Endothelial cell of umbilical vein (primary cell): ENCODE results near the gene PLAC1. TPM values are rescaled to one million over a fixed set of nuclear protein-coding genes. Genes with fewer than 3 reads are reported as not detected.

ENCODE experiments used
- BruUV-seq: library from RNA; stranded (reverse); fragments of 400-500 nt; replicated peaks from 2 replicates; lab custom pipeline; 2021; lab: Mats Ljungman, UMichigan
- CTCF ChIA-PET: fragments of 300-600, 350-600 bp; sonication (Branson Sonifier 250); formaldehyde crosslinking; loops from one replicate; lab custom pipeline; 2021; ENCODE audit warnings: antibody characterized with exemption, inconsistent platforms; lab: Charles Lee
- POLR2A ChIA-PET: fragments of 300-600, 350-600 bp; sonication (Branson Sonifier 250); formaldehyde crosslinking; loops from one replicate; lab custom pipeline; 2021; ENCODE audit warnings: antibody characterized with exemption, inconsistent platforms; lab: Charles Lee
- DNase-seq: peaks from one replicate; pipeline ENCODE4 v3.0.0-alpha.2; 2011; ENCODE audit warnings: low read depth, low spot score
- FAIRE-seq: peaks from 2 replicates; lab custom pipeline; 2011; peaks lifted over from hg19 to GRCh38; lab: Jason Lieb, UNC
- H2AFZ ChIP-seq: 2 replicates; pipeline ENCODE4 v1.6.0; 2012; ENCODE audit warnings: low read depth, low read length, control low read depth, inconsistent platforms
- H3K27ac ChIP-seq: 2 replicates; pipeline ENCODE4 v1.5.1; 2011; ENCODE audit warnings: low read depth, mild to moderate bottlenecking, control low read depth, low read length, moderate library complexity; ENCODE audit not compliant: insufficient read depth
- H3K27me3 ChIP-seq, 2 experiments: 2 replicates each; pipeline versions ENCODE4 v1.6.0 to v1.6.1; 2011; ENCODE audit warnings: low read length in 2 of 2, mixed read lengths in 1 of 2; ENCODE audit not compliant: control insufficient read depth in 2 of 2, insufficient read depth in 2 of 2
- H3K36me3 ChIP-seq, 2 experiments: 2 replicates in 1 of 2; 3 replicates in 1 of 2; pipeline ENCODE4 v1.5.1; 2011; ENCODE audit warnings: low read length in 2 of 2, mild to moderate bottlenecking in 1 of 2, moderate library complexity in 1 of 2; ENCODE audit not compliant: control insufficient read depth in 2 of 2, insufficient read depth in 2 of 2; ENCODE audit errors: extremely low read depth in 1 of 2
- H3K4me1 ChIP-seq: 3 replicates; pipeline ENCODE4 v1.5.1; 2011; ENCODE audit warnings: mild to moderate bottlenecking, low read length; ENCODE audit not compliant: control insufficient read depth, insufficient read depth; ENCODE audit errors: extremely low read depth
- H3K4me2 ChIP-seq: 2 replicates; pipeline ENCODE4 v1.6.1; 2011; ENCODE audit warnings: low read length, control low read depth, mixed read lengths; ENCODE audit not compliant: insufficient read depth
- H3K4me3 ChIP-seq, 3 experiments: fragments of 200-600 bp in 1 of 3; sonication (generic), shearing (Covaris generic) in 1 of 3; replicated peaks in 1 of 3; 2 replicates each; pipeline ENCODE4 v1.5.1; 2011 to 2016; ENCODE audit warnings: control low read depth in 3 of 3, low read length in 3 of 3, mild to moderate bottlenecking in 2 of 3, inconsistent platforms in 1 of 3, low read depth in 1 of 3, moderate library complexity in 1 of 3; ENCODE audit not compliant: insufficient read depth in 1 of 3
- H3K79me2 ChIP-seq: 2 replicates; pipeline ENCODE4 v1.6.0; 2012; ENCODE audit warnings: low read length, inconsistent platforms; ENCODE audit not compliant: control insufficient read depth, insufficient read depth
- H3K9ac ChIP-seq: replicated peaks from 2 replicates; pipeline ENCODE3; 2011; ENCODE audit warnings: low read length, control low read depth; ENCODE audit not compliant: insufficient read depth; ENCODE audit errors: extremely low read depth
- H3K9me1 ChIP-seq: replicated peaks from 3 replicates; pipeline ENCODE4 v1.6.0; 2011; ENCODE audit warnings: mild to moderate bottlenecking, low read length; ENCODE audit not compliant: control insufficient read depth, insufficient read depth; ENCODE audit errors: extremely low read depth
- H3K9me3 ChIP-seq: replicated peaks from 2 replicates; pipeline ENCODE4 v1.5.1; 2012; ENCODE audit warnings: low read length, inconsistent platforms; ENCODE audit not compliant: control insufficient read depth, insufficient read depth
- H4K20me1 ChIP-seq: replicated peaks from 2 replicates; pipeline ENCODE3; 2011; ENCODE audit warnings: mild to moderate bottlenecking, low read length; ENCODE audit not compliant: control insufficient read depth, insufficient read depth; ENCODE audit errors: extremely low read depth
- CTCF ChIP-seq, 2 donors: IDR thresholded peaks; 1 replicate in 1 of 2; 2 replicates in 1 of 2; pipeline ENCODE4 v1.5.1; 2011; ENCODE audit warnings: low read length in 2 of 2, mild to moderate bottlenecking in 2 of 2, moderate library complexity in 2 of 2, control low read depth in 1 of 2, inconsistent platforms in 1 of 2, low read depth in 1 of 2; ENCODE audit not compliant: insufficient read depth in 1 of 2; ENCODE audit errors: extremely low read depth in 1 of 2
- EZH2 ChIP-seq: IDR thresholded peaks from 2 replicates; pipeline ENCODE4 v1.6.1; 2012; ENCODE audit warnings: borderline replicate concordance, low read depth, mild to moderate bottlenecking, moderate library complexity, low read length, inconsistent platforms; ENCODE audit not compliant: severe bottlenecking
- FOS ChIP-seq: IDR thresholded peaks from 2 replicates; pipeline ENCODE4 v1.6.1; 2011; ENCODE audit warnings: mild to moderate bottlenecking, low read length, moderate library complexity, borderline replicate concordance; ENCODE audit not compliant: insufficient read depth
- GATA2 ChIP-seq: IDR thresholded peaks from 2 replicates; pipeline ENCODE4 v1.7.0; 2011; ENCODE audit warnings: low read depth, mild to moderate bottlenecking, moderate library complexity, mixed read lengths, low read length; ENCODE audit not compliant: insufficient read length, insufficient read depth
- JUN ChIP-seq: IDR thresholded peaks from 2 replicates; pipeline ENCODE4 v1.6.1; 2011; ENCODE audit warnings: borderline replicate concordance, low read depth; ENCODE audit not compliant: insufficient read length, insufficient read depth
- MYC ChIP-seq: IDR thresholded peaks from one replicate; pipeline ENCODE4 v1.6.1; 2011; ENCODE audit warnings: mild to moderate bottlenecking, low read depth, low read length
- POLR2A ChIP-seq: IDR thresholded peaks from 2 replicates; pipeline ENCODE4 v1.6.1; 2012; ENCODE audit warnings: low read depth, mild to moderate bottlenecking, control low read depth, low read length
- POLR2AphosphoS5 ChIP-seq: IDR thresholded peaks from 2 replicates; pipeline ENCODE4 v1.6.1; 2012; ENCODE audit warnings: low read depth, mild to moderate bottlenecking, control low read depth, low read length, moderate library complexity; ENCODE audit not compliant: insufficient read depth
- dilution Hi-C: fragments of 300-500 bp; cut with MboI; formaldehyde crosslinking; loops from one replicate; pipeline ENCODE4 v1.15.0; 2019; ENCODE audit warnings: low sequenced_read_pairs; ENCODE audit not compliant: extremely low pct_ligation_motif_present
- intact Hi-C: fragments of 100-400 bp; cut with micrococcal nuclease; formaldehyde crosslinking; loops from one replicate; pipeline ENCODE4 v1.10.0; 2022
- polyA plus RNA-seq, 4 experiments: library from polyadenylated mRNA; depleted of rRNA in 3 of 4; stranded (reverse) in 3 of 4; unstranded in 1 of 4; fragments of >200 nt; gene quantifications; 2 replicates each; pipeline versions ENCODE4 v1.2.1 to v1.2.3, GENCODE V29; 2011 to 2012; ENCODE audit warnings: missing spikeins in 1 of 4
- total RNA-seq: library from RNA; stranded (reverse); gene quantifications from 2 replicates; pipeline ENCODE4 v1.2.3, GENCODE V29; 2021
- TF ChIP-seq, protein P1 (sequence below): IDR thresholded peaks from 2 replicates; pipeline ENCODE4 v1.6.1; 2011; ENCODE audit not compliant: insufficient read depth, insufficient read length

PLAC1 gene
- total and polyA plus RNA-seq, 2 donors (not counting 3 experiments of a cell fraction or from before 2014, with no cell fraction given), result 0.58 to 2.4 TPM

DNA sequence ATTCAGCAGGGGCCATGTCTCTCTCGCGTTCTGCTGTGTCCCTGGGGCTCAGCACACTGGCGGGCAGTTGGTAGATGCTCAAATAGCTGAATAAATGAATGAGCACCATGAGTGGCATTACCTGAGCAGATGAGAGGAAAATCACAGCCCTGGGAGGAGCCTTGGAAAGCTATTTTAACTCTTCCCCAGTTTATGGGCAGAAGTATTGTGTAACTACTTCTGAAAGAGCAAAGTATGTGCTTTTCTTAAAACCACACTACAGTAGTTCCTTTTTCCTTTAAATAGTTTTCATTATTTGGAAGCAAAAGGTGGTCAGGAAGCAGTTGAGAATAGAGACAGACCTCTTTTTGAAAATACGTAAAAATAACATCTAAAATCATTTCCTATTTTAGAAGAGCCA is 3.0 kb upstream of the PLAC1 start:
- Histone ChIP-seq H3K9me3 (no peaks in the 10 kb centered on the region), H3K4me2 (no peak overlapping the region), H3K9ac (no peak overlapping the region), H3K36me3 (no peaks in the 10 kb centered on the region), H3K9me1 (no peaks in the 10 kb centered on the region), H2AFZ (no peak overlapping the region), H3K27me3 (no peaks in the 10 kb centered on the region), H3K4me3 (no peak overlapping the region), H3K27ac (no peak overlapping the region), H4K20me1 (no peaks in the 10 kb centered on the region), H3K4me1 (peaks cover 3% of the 10 kb centered on the region), H3K79me2 (no peaks in the 10 kb centered on the region)
- POLR2A ChIA-PET, result no interaction called here
- FAIRE-seq (no peak), DNase-seq (no peak)
- CTCF ChIA-PET, result interaction anchor here (0.9 to 1.4 kb wide), 2 partner anchors 12 to 140 kb away, joined by 3 read pairs; no protein-coding TSS in a partner anchor
- TF ChIP-seq EZH2 (no peak), JUN (no peak), GATA2 (no peak), POLR2AphosphoS5 (no peak), MYC (no peak), POLR2A (no peak), FOS (no peak), CTCF (IDR thresholded peaks at IDR 0.05; ENCODE audit: extremely low read depth in 1 of 2, insufficient read depth in 1 of 2, low read depth in 1 of 2, low read length in 2 of 2) (no peak)
- TF ChIP-seq, protein P1, sequence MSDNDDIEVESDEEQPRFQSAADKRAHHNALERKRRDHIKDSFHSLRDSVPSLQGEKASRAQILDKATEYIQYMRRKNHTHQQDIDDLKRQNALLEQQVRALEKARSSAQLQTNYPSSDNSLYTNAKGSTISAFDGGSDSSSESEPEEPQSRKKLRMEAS, result no peak
- BruUV-seq, result no TSS peak
- intact Hi-C loops (no loop called here), dilution Hi-C loops (no loop called here)
